ENCODE data around the gene LOXL1.
"Not testable (repeated sequence)": the region's sequence is repeated elsewhere in the genome, so short reads cannot be mapped to it uniquely, and the experiment has no call there.

Gene LOXL1

DNA sequence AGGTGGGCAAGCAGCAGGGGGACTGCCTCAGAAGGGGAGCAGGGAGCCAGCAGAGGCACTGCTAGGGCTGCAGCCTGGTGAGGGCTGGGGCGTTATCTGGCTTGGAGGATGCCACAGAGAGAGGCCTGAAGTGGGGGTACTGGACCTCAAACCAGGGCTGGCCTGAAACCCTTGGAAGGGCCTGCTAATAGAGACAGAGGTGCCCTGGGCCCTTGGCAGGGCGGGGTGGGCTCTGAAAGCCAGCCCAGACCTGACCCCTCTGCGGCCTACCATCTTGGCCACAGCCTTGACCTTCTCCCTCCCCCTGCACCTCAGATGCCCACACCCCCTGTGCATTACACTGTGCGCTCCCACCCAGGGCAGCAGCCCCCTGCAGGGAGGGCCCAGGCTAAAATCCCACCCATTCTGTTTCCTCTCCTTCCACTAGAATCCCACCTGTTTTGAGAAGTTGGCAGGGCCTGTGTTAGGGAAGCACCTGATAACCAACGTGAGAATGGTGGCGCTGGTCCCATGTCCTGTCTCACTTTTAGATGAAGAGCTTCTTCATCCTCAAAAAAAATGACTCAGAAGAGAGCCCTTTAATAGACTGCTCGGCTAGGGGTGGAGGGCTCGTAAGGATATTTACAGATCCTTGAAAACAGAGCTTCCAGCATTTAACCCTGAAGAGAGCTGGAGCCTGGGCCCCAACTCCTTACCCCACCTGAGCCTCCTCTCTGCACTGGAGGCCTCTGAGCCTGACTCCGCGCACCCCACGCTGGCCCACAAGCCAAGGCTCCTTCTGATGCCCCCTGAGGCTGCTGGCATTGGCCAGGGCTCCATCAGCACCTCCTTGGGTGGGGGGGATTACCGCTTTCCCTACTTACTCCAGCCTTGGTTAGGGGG lies 29.8 kb downstream of the LOXL1 start:
- no peak for DNase-seq

DNA sequence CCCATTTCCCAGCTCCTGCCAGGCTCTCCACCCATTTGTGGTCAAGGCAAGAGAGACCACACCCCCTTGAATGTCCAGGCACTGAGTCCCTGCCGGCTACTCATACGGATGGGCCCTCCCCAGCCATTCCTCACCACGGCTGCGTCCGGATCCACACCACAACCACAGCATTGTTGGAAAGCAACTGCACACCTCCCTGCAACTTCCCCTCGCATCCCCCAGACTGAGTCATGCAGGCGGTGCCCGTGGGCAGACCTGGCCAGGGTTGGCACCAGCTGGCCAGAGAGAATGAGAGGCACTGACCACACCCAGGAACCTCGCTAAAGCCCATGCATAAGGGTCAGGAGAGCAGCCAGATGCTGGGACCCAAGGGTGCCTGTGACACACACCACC lies 30.5 kb downstream of the LOXL1 start:
- DNase-seq = no peak

DNA sequence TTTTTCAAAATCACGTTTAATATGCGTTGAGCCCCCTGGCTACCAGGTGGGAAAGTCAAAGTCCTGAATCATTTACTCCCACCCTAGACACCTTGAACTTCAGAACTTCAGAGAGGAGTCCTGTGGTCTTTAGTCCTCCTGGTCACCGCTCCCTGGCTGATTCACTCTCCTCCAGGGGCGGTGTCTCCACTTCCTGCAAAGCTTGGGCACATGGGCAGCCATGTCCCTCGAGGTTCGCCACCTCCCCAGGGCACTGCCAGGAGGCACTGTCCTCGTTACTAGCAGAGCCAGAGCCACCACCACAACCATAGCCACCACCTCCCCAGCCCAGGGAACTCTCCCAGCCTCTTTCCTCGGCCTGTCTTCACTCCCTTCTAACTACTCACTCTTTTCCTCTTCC lies 31.0 kb downstream of the LOXL1 start:
- DNase-seq = no peak

DNA sequence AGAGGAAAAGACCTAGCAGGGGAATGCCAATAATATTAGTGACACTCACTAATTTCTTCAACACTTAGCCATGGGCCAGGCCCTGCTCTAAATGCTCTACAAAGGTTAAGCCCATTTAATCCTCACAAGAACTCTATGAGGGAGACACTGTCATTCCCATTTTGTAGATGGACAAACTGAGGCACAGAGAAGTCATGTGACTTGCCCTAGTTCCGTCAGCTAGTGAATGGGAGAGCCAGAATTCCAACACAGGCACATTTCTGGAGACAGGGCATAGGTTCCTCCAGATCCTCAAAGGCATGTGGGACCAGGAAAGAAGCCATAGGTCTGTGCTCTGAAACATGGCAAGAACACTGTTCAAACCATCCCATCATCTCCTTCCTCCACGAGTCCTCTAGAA lies 31.5 kb downstream of the LOXL1 start:
- no peak for DNase-seq

DNA sequence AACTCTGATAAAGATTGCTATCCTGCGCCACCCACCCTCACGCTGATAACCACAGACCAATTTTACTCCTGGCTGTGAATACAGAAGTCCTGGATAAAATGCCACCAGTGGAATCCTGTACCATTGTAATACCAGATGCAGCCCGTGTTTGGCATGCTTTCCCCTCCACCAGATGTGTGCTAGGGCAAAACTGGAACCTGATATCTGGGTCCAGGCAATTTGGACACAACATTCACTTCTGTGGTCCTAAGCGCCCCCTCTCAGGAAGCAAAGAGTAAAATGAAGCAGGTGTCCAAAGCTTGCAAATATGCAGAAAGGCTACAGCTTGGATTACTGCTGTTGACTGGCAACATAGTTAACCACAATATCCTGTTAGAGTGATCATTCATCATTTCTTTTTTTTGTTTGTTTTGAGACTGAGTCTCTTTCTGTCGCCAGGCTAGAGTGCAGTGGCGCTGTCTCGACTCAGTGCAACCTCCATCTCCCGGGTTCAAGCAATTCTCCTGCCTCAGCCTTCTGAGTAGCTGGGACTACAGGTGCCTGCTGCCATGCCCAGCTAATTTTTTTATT lies 32.8 kb downstream of the LOXL1 start:
- DNase-seq = peak; percentile 9

DNA sequence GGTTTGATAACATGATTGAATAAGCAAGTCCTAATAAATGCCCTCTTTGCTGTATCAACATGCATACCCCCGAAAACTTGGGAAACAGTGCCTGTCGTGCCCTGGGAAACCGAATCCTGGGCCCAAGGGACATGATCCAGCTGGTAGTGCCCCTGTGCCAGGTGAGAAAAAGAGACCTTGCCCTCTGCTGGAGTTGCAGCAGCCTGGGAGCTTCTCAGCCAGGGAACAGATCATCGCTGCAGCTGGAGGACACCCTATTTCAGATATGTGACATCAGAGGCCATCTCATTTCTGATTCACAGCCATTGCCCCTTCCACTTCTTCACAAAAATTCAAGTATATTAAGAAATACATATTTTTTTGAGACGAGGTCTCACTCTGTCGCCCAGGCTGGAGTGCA lies 33.5 kb downstream of the LOXL1 start:
- DNase-seq = no peak

DNA sequence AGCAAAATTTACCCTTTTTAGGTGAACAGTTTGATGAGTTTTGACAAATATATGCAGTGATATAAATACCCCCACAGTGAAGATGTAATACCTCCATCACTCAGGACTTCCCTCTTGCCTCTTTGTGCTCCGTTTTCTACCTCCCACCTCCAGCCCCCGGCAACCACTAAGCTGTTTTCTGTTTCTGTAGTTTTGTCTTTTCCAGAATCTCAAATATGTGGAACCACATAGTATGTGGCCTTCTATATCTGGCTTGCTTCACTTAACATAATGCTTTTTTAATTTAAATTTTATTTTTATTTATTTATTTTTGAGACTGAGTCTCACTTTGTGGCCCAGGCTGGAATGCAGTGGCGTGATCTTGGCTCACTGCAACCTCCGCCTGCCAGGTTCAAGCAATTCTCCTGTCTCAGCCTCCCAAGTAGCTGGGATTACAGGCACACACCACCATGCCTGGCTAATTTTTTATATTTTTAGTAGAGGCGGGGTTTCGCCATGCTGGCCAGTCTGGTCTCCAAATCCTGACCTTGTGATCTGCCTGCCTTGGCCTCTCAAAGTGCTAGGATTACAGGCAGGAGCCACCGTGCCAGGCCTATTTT lies 34.3 kb downstream of the LOXL1 start:
- not testable (repeated sequence) for DNase-seq

GRCh38 chr15:73962433-73962832 lies 36.2 kb downstream of the LOXL1 start:
- DNase-seq = no peak

DNA sequence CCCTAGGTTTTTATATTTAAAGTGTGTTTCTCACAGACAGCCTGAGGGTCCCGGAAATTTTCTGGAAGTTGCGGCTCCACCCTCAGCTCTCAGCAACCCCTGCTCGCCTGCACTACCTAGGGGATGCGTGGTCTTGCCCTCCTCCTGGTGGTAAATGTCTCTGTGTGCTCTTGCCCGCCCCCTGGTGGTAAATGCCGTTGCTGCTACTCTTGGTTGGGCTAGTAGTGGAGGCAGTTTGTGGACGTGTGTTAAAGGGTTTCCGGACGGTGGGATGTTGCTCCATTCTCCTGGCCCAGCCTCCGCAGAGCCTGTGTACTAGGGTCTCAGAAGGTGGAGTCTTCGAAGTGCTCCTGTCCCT lies 38.5 kb downstream of the LOXL1 start:
- DNase-seq = peak; percentile 59

DNA sequence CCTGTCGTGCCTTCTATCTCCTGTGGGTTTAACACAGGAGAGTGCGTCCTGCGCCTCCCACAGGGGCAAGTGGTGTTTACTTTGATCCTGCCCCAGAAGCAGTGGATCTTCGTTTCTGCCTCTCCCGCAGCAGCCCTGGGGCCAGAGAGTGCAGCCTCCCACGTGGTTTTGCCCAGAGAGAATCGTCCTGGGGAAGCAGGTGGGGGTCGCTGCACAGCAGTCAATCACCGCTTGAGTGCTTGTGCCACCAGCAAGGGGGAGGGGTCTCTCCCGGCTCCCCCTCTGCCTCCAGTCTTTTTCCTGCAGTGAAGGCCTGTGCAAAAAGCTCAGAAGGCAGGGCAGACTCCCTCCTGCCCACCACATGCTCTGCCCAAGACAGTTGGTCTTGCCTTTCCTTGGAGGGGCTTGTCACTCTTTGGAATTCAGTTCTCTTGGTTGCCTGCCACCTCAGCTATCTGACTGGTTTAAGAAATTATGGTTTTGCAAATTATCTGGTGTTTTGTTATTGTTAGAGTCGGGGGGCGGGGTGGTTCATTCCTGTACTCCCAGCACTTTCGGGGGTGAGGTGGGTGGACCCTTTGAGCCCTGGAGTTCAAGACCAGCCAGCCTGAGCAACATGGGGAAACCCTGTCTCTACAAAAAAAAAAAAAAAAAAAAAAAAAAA lies 39.0 kb downstream of the LOXL1 start:
- no peak for DNase-seq

DNA sequence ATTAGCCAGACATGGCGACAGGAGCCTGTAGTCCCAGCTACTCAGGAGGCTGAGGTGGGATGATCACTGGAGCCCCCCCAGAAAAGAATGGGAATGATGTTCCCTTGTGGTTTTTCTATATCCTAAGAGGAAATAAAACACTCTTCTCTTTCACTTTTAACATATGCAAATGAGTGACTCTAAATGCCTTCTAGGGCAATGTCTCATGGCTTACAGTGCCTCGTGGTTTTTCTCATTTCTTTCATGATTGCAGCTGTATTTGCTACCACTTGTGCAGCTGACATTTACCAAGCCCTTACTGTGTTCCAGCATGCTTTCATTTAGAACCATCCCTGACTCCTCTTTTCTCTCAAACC lies 39.5 kb downstream of the LOXL1 start:
- DNase-seq = peak; percentile 1

DNA sequence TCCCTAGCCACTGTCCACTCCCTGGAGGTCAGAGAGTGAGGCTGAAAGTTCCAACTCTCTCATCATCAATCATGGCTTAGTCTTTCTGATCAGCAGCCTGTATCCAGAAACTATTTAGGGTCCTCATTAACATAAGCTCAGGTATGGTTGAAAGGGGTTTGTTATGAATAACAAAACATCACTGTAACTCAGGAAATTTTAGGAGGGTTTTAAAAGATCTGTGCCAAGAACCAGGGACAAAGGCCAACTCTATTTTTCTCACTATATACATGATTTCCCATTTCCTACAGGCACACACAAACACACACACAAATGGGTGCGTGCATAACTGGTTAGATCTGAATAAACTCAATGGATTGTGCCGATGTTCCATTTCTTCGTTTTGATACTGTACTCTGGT lies 42.2 kb downstream of the LOXL1 start:
- no peak for DNase-seq

DNA sequence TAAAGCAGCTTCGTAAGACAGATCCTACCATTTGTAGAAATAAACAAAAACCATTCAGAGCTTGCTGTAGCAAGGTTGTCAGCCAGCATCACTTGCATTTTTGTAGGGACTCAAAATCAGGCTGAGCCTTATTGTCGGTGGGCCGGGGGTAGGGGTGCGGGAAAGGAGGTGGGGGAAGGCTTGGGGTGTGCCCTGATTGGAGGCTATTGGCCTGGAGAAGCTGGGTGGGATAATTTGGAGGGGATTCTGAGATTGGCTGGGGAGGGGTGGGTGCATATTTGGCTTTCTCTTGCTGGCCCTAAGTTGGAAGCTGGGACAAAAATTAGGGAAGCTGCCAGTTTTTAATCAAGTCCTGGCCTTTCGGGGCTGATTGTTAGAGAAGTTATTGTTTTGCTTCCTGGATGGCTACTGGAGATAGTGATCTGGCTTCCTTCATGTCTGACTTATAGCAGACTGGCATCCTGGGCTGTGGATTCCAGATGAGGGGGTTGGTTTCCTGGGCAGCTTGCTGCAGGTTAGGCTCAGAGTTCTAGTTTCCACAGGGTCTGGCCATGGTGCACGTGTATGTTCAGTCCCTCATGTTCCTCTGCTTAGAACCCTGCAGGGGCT lies 43.0 kb downstream of the LOXL1 start:
- DNase-seq = no peak

GRCh38 chr15:73972984-73973682 lies 46.9 kb downstream of the LOXL1 start:
- DNase-seq = peak; percentile 65

DNA sequence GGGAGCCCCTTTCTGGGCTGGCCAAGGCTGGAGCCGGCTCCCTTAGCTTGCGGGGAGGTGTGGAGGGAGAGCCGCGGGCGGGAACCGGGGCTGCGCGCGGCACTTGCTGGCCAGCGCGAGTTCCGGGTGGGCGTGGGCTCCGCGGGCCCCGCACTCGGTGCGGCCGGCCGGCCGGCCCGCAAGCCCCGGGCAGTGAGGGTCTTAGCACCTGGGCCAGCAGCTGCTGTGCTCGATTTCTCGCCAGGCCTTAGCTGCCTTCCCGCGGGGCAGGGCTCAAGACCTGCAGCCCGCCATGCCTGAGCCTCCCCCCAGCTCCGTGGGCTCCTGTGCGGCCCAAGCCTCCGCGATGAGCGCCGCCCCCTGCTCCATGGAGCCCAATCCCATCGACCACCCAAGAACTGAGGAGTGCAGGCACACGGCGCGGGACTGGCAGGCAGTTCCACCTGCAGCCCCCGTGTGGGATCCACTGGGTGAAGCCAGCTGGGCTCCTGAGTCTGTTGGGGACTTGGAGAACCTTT lies 47.5 kb downstream of the LOXL1 start:
- DNase-seq = not testable (repeated sequence)

GRCh38 chr15:73975440-73976125 lies 49.3 kb downstream of the LOXL1 start:
- DNase-seq = not testable (repeated sequence)

GRCh38 chr15:73978896-73979295 lies 52.6 kb downstream of the LOXL1 start:
- no peak for DNase-seq

DNA sequence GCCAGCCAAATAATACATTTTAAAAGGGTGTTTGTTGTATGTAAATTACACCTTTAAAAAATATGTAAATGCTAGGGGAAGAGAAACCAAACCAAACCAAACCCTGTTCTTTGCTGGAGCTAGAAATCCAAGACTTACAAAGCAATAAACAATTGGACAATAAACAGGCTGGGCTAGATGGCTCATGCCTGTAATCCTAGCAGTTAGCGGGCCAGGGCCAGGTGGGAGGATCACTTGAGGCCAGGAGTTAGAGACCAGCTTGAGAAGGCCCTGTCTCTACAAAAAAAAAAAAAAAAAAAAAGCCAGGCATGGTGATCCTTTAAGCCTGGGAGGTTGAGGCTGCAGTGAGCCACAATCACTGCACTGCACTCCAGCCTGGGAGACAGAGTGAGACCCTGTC lies 53.4 kb downstream of the LOXL1 start:
- DNase-seq = no peak

GRCh38 chr15:73981761-73982221 lies 55.5 kb downstream of the LOXL1 start:
- DNase-seq = no peak

- no peak for DNase-seq
These were observed 56.1 kb downstream of the LOXL1 start for GRCh38 chr15:73982222-73982962.

DNA sequence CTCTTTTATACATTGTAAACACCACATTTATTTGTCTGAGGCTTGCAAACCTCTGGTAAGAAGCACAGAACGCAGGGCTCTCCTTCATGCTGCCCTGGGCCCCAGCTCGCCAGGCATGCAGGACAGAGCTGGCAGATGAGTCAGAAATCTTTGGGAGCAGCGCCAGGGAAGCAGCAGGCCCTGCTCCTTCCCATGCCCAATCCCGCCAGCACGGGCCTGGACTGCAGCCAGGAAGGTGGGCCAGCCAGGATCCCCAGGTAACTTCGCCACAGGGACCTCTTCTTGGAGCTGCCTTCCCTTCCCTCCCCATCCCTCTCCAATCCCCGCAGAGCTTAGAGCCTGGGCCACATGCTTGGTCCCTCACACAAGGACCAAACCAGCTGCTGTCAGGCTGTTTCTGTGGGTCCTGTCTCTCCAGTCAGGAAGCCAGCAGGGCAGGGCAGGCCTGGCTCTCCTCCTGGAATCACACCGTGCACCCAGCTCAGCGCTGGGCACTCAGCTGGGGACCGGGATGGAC lies 57.0 kb downstream of the LOXL1 start:
- no peak for DNase-seq
